ENCODE results near the gene EFNB2. TPM values are rescaled to one million over a fixed set of nuclear protein-coding genes. Genes with fewer than 3 reads are reported as not detected.

EFNB2 gene
- total RNA-seq, 1 donor from 2014 or later, result 25.6 TPM

DNA sequence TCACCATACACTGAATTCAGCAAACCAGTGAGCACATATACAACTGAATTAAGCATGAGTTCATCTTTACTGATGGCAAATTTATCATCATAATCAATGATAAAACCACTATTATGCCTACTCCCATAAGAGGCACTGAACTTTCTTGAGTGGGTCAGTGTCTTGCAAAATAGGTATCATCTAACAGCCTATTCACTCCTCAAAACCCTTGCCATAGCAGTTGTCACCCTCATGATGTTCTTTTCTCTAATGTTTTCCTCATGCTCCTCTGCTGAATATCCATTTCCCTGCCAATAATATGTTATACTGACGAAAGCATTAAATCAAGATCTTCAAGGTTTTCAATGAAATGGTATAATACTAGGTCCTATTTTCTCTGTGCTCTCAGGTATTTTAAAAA lies 26.8 kb upstream of the EFNB2 start:
- no peak for DNase-seq (ENCODE audit: low read depth)
- H3K4me3 ChIP-seq (ENCODE audit: low read depth, low read length), result no peak overlapping the region
- TF ChIP-seq, protein P1, sequence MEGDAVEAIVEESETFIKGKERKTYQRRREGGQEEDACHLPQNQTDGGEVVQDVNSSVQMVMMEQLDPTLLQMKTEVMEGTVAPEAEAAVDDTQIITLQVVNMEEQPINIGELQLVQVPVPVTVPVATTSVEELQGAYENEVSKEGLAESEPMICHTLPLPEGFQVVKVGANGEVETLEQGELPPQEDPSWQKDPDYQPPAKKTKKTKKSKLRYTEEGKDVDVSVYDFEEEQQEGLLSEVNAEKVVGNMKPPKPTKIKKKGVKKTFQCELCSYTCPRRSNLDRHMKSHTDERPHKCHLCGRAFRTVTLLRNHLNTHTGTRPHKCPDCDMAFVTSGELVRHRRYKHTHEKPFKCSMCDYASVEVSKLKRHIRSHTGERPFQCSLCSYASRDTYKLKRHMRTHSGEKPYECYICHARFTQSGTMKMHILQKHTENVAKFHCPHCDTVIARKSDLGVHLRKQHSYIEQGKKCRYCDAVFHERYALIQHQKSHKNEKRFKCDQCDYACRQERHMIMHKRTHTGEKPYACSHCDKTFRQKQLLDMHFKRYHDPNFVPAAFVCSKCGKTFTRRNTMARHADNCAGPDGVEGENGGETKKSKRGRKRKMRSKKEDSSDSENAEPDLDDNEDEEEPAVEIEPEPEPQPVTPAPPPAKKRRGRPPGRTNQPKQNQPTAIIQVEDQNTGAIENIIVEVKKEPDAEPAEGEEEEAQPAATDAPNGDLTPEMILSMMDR (conservative IDR thresholded peaks at IDR 0.05; ENCODE audit: low read depth, low read length), result no peak

- H3K4me3 ChIP-seq (ENCODE audit: low read depth, low read length), result no peak overlapping the region
- no peak for DNase-seq (ENCODE audit: low read depth)
- TF ChIP-seq, protein P1 (conservative IDR thresholded peaks at IDR 0.05; ENCODE audit: low read depth, low read length), result no peak
Observed at GRCh38 chr13:106561551-106562170, 26.2 kb upstream of the EFNB2 start.

- TF ChIP-seq, protein P1 (conservative IDR thresholded peaks at IDR 0.05; ENCODE audit: low read depth, low read length), result no peak
- DNase-seq (ENCODE audit: low read depth), result no peak
- H3K4me3 ChIP-seq (ENCODE audit: low read depth, low read length), result no peak overlapping the region
Observed at GRCh38 chr13:106560821-106561220, 25.4 kb upstream of the EFNB2 start.

GRCh38 chr13:106558527-106558926 lies 23.1 kb upstream of the EFNB2 start:
- no peak for DNase-seq (ENCODE audit: low read depth)
- TF ChIP-seq, protein P1 (conservative IDR thresholded peaks at IDR 0.05; ENCODE audit: low read depth, low read length), result no peak
- H3K4me3 ChIP-seq (ENCODE audit: low read depth, low read length), result no peak overlapping the region

- TF ChIP-seq, protein P1 (conservative IDR thresholded peaks at IDR 0.05; ENCODE audit: low read depth, low read length), result no peak
- DNase-seq (ENCODE audit: low read depth), result no peak
- no peak overlapping the region for H3K4me3 ChIP-seq (ENCODE audit: low read depth, low read length)
Observed at GRCh38 chr13:106555631-106556328, 20.3 kb upstream of the EFNB2 start.

GRCh38 chr13:106551751-106552150 lies 16.3 kb upstream of the EFNB2 start:
- no peak overlapping the region for H3K4me3 ChIP-seq (ENCODE audit: low read depth, low read length)

More at GRCh38 chr13:106551751-106552150, 16.3 kb upstream of the EFNB2 start:
- DNase-seq (ENCODE audit: low read depth), result no peak
- TF ChIP-seq, protein P1 (conservative IDR thresholded peaks at IDR 0.05; ENCODE audit: low read depth, low read length), result no peak
